Measurements from ENCODE around the gene PTGIS. TPM values are rescaled to one million over a fixed set of nuclear protein-coding genes. Genes with fewer than 3 reads are reported as not detected.

Gene PTGIS
- total RNA-seq, 1 donor from 2014 or later = 12.2 TPM

DNA sequence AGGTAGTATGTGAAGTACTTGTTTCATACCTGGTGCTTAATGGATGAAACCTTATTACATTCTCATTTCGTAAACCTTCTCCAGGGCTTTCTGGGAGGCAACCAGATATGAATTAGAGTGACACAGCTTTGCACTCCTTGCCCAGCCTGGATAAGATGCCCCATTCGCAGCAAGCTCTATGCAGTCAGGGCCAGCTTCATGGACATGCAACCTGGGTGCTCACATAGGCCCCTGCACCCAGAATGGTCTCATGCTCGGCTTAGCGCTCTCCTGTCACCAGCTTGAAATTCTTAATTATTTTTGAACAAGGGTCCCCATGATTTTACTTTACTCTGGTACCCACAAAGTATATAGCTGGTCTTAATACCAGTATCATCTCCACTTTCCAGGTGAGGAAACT, 11.3 kb upstream of the PTGIS start:
- Mint-ChIP-seq H3K27ac (ENCODE audit: unreplicated experiment) (no peak overlapping the region), H3K36me3 (ENCODE audit: low read depth, unreplicated experiment) (no peaks in the 10 kb centered on the region), H3K27me3 (ENCODE audit: unreplicated experiment) (peaks cover 2% of the 10 kb centered on the region), H3K9me3 (ENCODE audit: unreplicated experiment) (no peaks in the 10 kb centered on the region), H3K4me3 (ENCODE audit: unreplicated experiment) (no peak overlapping the region), H3K4me1 (ENCODE audit: unreplicated experiment) (no peaks in the 10 kb centered on the region)
- DNase-seq (ENCODE audit: low spot score) = no peak
- TF ChIP-seq, protein P1, sequence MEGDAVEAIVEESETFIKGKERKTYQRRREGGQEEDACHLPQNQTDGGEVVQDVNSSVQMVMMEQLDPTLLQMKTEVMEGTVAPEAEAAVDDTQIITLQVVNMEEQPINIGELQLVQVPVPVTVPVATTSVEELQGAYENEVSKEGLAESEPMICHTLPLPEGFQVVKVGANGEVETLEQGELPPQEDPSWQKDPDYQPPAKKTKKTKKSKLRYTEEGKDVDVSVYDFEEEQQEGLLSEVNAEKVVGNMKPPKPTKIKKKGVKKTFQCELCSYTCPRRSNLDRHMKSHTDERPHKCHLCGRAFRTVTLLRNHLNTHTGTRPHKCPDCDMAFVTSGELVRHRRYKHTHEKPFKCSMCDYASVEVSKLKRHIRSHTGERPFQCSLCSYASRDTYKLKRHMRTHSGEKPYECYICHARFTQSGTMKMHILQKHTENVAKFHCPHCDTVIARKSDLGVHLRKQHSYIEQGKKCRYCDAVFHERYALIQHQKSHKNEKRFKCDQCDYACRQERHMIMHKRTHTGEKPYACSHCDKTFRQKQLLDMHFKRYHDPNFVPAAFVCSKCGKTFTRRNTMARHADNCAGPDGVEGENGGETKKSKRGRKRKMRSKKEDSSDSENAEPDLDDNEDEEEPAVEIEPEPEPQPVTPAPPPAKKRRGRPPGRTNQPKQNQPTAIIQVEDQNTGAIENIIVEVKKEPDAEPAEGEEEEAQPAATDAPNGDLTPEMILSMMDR (IDR thresholded peaks at IDR 0.05; ENCODE audit: unreplicated experiment) = no peak

DNA sequence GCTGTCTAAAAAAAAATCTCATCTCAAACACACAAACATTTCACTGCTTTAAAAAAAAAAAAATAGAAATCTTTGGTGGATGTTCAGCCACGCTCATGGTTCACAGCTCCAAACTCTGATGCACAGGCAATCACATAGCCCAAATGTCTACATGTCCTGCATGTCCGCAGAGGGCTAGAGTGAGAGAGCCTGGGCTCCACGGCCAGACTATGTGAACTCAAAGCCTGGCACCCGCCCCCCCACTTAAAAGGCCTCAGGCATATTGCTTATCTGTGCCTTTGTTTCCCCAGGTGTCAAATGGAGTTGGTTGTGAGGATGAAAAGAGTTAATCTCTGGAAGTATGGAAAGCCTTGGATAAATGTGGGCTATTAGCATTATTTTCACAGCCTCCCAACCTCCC, 10.5 kb upstream of the PTGIS start:
- Mint-ChIP-seq H3K9me3 (ENCODE audit: unreplicated experiment) (no peaks in the 10 kb centered on the region), H3K27ac (ENCODE audit: unreplicated experiment) (no peak overlapping the region), H3K4me3 (ENCODE audit: unreplicated experiment) (no peak overlapping the region), H3K4me1 (ENCODE audit: unreplicated experiment) (no peaks in the 10 kb centered on the region), H3K27me3 (ENCODE audit: unreplicated experiment) (peaks cover 1% of the 10 kb centered on the region), H3K36me3 (ENCODE audit: low read depth, unreplicated experiment) (no peaks in the 10 kb centered on the region)
- TF ChIP-seq, protein P1 (IDR thresholded peaks at IDR 0.05; ENCODE audit: unreplicated experiment) = no peak
- no peak for DNase-seq (ENCODE audit: low spot score)

DNA sequence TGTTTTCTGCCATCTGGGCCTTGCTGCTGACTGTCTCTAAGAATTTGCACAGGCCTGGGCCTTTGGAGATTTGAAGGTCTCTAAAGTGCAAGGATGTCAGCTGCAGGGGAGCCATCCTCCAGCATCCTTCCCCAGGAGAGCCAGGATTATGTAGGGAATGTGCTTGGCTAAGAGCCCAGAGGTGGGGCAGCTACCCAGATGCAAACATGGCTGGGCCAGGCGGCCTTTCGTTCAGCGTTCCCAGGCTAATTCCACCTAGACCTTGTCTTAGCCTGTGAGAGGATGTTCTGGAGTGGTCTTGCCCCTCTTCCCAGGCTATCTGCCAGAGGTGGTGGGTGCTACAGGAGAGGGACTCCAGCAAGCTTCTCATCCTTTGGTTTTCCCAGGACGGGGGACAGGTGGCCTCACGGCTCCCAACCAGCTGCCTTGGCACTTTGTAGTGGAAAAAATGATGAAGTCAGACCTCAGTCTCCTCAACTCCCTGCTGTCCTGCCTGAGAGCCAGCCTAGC, 7.7 kb upstream of the PTGIS start:
- H3K27me3 Mint-ChIP-seq (ENCODE audit: unreplicated experiment) = peaks cover 7% of the 10 kb centered on the region
- peaks cover 10% of the 10 kb centered on the region for H3K4me1 Mint-ChIP-seq (ENCODE audit: unreplicated experiment)
- H3K36me3 Mint-ChIP-seq (ENCODE audit: low read depth, unreplicated experiment) = no peaks in the 10 kb centered on the region
- DNase-seq (ENCODE audit: low spot score) = no peak
- H3K27ac Mint-ChIP-seq (ENCODE audit: unreplicated experiment) = no peak overlapping the region
- TF ChIP-seq, protein P1 (IDR thresholded peaks at IDR 0.05; ENCODE audit: unreplicated experiment) = no peak
- no peak overlapping the region for H3K4me3 Mint-ChIP-seq (ENCODE audit: unreplicated experiment)
- no peaks in the 10 kb centered on the region for H3K9me3 Mint-ChIP-seq (ENCODE audit: unreplicated experiment)

DNA sequence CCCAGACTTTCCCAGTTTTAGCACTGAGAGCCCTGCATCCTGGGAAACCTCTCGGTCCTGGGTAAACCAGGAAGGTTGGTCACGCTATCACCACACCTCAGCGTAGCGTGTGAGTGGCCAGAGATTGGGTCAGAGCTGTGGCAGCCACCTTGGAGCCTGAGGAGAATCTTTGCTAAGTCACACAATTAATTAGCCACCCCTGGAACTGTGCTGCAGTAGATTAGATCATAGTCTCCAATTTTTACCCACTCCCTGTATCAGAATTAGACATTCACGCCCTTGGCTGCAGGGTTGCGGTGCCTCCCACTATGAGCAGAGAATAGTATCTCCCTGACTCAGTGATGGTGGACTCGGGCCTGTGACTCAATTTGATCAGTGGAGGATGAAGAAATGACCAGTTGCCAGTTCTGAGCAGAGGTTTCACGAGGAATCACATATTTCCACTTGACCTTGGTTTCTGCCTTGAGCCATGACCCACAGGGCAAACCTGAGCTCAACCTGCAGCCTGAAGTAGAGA, 6.0 kb upstream of the PTGIS start:
- Mint-ChIP-seq H3K4me3 (ENCODE audit: unreplicated experiment) (no peak overlapping the region), H3K27ac (ENCODE audit: unreplicated experiment) (no peak overlapping the region), H3K36me3 (ENCODE audit: low read depth, unreplicated experiment) (no peaks in the 10 kb centered on the region), H3K4me1 (ENCODE audit: unreplicated experiment) (peaks cover 17% of the 10 kb centered on the region), H3K27me3 (ENCODE audit: unreplicated experiment) (peaks cover 10% of the 10 kb centered on the region), H3K9me3 (ENCODE audit: unreplicated experiment) (no peaks in the 10 kb centered on the region)
- DNase-seq (ENCODE audit: low spot score) = no peak
- TF ChIP-seq, protein P1 (IDR thresholded peaks at IDR 0.05; ENCODE audit: unreplicated experiment) = no peak

DNA sequence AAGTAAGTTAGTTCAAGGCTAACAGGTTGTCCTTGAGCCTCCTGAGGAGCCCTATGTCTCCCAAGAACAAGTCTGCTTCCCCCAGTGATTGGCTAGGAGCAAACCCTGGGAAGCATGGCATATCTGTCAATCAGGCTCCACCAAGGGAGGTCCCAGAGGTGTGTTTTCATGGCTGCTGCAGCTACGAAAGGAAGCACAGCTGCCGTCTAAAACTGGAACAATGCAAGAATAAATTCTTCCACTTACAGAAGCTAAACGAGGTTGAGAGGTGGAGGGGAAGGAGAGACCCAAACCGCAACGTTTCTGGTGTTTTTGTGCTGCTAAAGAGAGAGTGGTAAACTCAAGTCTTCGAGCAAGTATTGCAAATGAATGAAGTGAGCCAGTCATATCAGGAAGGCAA, 4.9 kb upstream of the PTGIS start:
- peaks cover 17% of the 10 kb centered on the region for H3K4me1 Mint-ChIP-seq (ENCODE audit: unreplicated experiment)
- no peak overlapping the region for H3K27ac Mint-ChIP-seq (ENCODE audit: unreplicated experiment)
- no peaks in the 10 kb centered on the region for H3K36me3 Mint-ChIP-seq (ENCODE audit: low read depth, unreplicated experiment)
- no peak overlapping the region for H3K4me3 Mint-ChIP-seq (ENCODE audit: unreplicated experiment)
- TF ChIP-seq, protein P1 (IDR thresholded peaks at IDR 0.05; ENCODE audit: unreplicated experiment) = no peak
- peaks cover 10% of the 10 kb centered on the region for H3K27me3 Mint-ChIP-seq (ENCODE audit: unreplicated experiment)
- no peaks in the 10 kb centered on the region for H3K9me3 Mint-ChIP-seq (ENCODE audit: unreplicated experiment)
- DNase-seq (ENCODE audit: low spot score) = no peak
